HCT116 (cell line): ENCODE results near the gene EPS8L2. TPM values are rescaled to one million over a fixed set of nuclear protein-coding genes. Genes with fewer than 3 reads are reported as not detected.

Source experiments
- ATAC-seq: fragments of 200-7000 bp; cut with Tn5 transposase; 2 replicates; pipeline ENCODE4 v1.9.1; 2020; ENCODE audit warnings: mild to moderate bottlenecking, moderate library complexity
- BruUV-seq: library from RNA; stranded (reverse); fragments of 400-500 nt; replicated peaks from 2 replicates; lab custom pipeline; 2021; lab: Mats Ljungman, UMichigan
- CTCF ChIA-PET: fragments of 300-600 bp; sonication (Branson Sonifier 250); formaldehyde crosslinking; loops from one replicate; lab custom pipeline; 2021; ENCODE audit warnings: antibody characterized with exemption; lab: Charles Lee
- POLR2A ChIA-PET: fragments of 300-600, 350-600 bp; sonication (Branson Sonifier 250); formaldehyde crosslinking; loops from one replicate; lab custom pipeline; 2021; ENCODE audit warnings: antibody characterized with exemption; lab: Charles Lee
- RAD21 ChIA-PET, 2 experiments: fragments of 300-600 bp; sonication (Branson Sonifier 250); formaldehyde crosslinking; loops; one replicate each; lab custom pipeline; 2023; ENCODE audit warnings: low total read pairs in 2 of 2; ENCODE audit not compliant: uncharacterized antibody in 2 of 2, unreplicated experiment in 2 of 2, low non-redundant PET in 1 of 2; lab: Charles Lee
- DNase-seq: peaks from one replicate; pipeline ENCODE4 v3.0.0-alpha.2; 2010; ENCODE audit warnings: low read depth, low spot score
- H2AFZ ChIP-seq: fragments of 200-600 bp; shearing (Covaris generic), sonication (generic); 2 replicates; pipeline ENCODE4 v1.6.1; 2017; ENCODE audit warnings: low read depth, mixed run types, mixed read lengths, antibody characterized with exemption, low read length; ENCODE audit not compliant: poor library complexity, severe bottlenecking
- H3K27ac ChIP-seq: 2 replicates; pipeline ENCODE4 v1.5.1; 2012; ENCODE audit warnings: low read depth, low read length
- H3K27me3 ChIP-seq: fragments of 200-600 bp; sonication (generic); 2 replicates; pipeline ENCODE4 v1.6.1; 2016; ENCODE audit warnings: mixed run types, low read length, mixed read lengths; ENCODE audit not compliant: insufficient read depth
- H3K36me3 ChIP-seq, 2 experiments: fragments of 200-500 bp in 1 of 2; fragments of 200-600 bp in 1 of 2; sonication (Bioruptor generic) in 1 of 2; sonication (generic) in 1 of 2; 2 replicates each; pipeline versions ENCODE4 v1.5.1 to v1.6.1; 2014 to 2016; ENCODE audit warnings: low read length in 2 of 2, inconsistent platforms in 1 of 2, mixed read lengths in 1 of 2, mixed run types in 1 of 2; ENCODE audit not compliant: insufficient read depth in 2 of 2, control insufficient read depth in 1 of 2
- H3K4me1 ChIP-seq, 2 experiments: fragments of 200-600 bp in 1 of 2; sonication (generic) in 1 of 2; 2 replicates each; pipeline versions ENCODE4 v1.5.1 to v1.6.1; 2012 to 2017; ENCODE audit warnings: low read length in 2 of 2, inconsistent platforms in 1 of 2, mild to moderate bottlenecking in 1 of 2, mixed read lengths in 1 of 2, mixed run types in 1 of 2, moderate library complexity in 1 of 2; ENCODE audit not compliant: insufficient read depth in 2 of 2, control insufficient read depth in 1 of 2
- H3K4me2 ChIP-seq: fragments of 200-600 bp; sonication (generic); 2 replicates; pipeline ENCODE4 v1.6.1; 2017; ENCODE audit warnings: mixed run types, low read length, mixed read lengths
- H3K4me3 ChIP-seq, 2 experiments: fragments of 200-600 bp in 1 of 2; sonication (generic) in 1 of 2; replicated peaks in 1 of 2; 2 replicates each; pipeline ENCODE4 v1.5.1; 2011 to 2016; ENCODE audit warnings: low read length in 2 of 2, control low read depth in 1 of 2, low read depth in 1 of 2, mild to moderate bottlenecking in 1 of 2, mixed read lengths in 1 of 2, mixed run types in 1 of 2
- H3K79me2 ChIP-seq: fragments of 200-600 bp; sonication (generic); 2 replicates; pipeline ENCODE4 v1.6.1; 2017; ENCODE audit warnings: mild to moderate bottlenecking, mixed run types, low read length, moderate library complexity, mixed read lengths; ENCODE audit not compliant: insufficient read depth
- H3K9ac ChIP-seq: fragments of 200-600 bp; sonication (generic); 2 replicates; pipeline ENCODE4 v1.6.1; 2016; ENCODE audit warnings: low read length, mixed read lengths
- H3K9me2 ChIP-seq: fragments of 200-600 bp; sonication (generic), shearing (Covaris generic); 2 replicates; pipeline ENCODE4 v1.6.1; 2017; ENCODE audit warnings: mixed run types, mild to moderate bottlenecking, moderate library complexity; ENCODE audit not compliant: insufficient read depth
- H3K9me3 ChIP-seq, 2 experiments: fragments of 200-500 bp in 1 of 2; fragments of 200-600 bp in 1 of 2; sonication (Bioruptor generic) in 1 of 2; sonication (generic) in 1 of 2; 2 replicates each; pipeline ENCODE4 v1.6.1; 2014 to 2017; ENCODE audit warnings: low read length in 2 of 2, mixed read lengths in 2 of 2, inconsistent platforms in 1 of 2, low read depth in 1 of 2, mild to moderate bottlenecking in 1 of 2, mixed run types in 1 of 2, moderate library complexity in 1 of 2; ENCODE audit not compliant: control insufficient read depth in 1 of 2, insufficient read depth in 1 of 2
- H4K20me1 ChIP-seq: fragments of 200-600 bp; sonication (generic), shearing (Covaris generic); 2 replicates; pipeline ENCODE4 v1.6.1; 2017; ENCODE audit warnings: mixed run types, mild to moderate bottlenecking, moderate library complexity; ENCODE audit not compliant: insufficient read depth
- EGR1 ChIP-seq: IDR thresholded peaks from 2 replicates; pipeline ENCODE4 v1.6.1; 2012; ENCODE audit warnings: low read depth
- ELF1 ChIP-seq: IDR thresholded peaks from 2 replicates; pipeline ENCODE4 v1.6.1; 2012; ENCODE audit warnings: low read depth, borderline replicate concordance
- EZH2 ChIP-seq: fragments of 200-600 bp; sonication (generic); IDR thresholded peaks from 2 replicates; pipeline ENCODE4 v1.6.1; 2017; ENCODE audit warnings: antibody characterized with exemption, mixed run types
- EZH2phosphoT487 ChIP-seq: fragments of 200-600 bp; IDR thresholded peaks from 2 replicates; pipeline ENCODE4 v1.6.1; 2018; ENCODE audit warnings: antibody characterized with exemption, borderline replicate concordance
- FOSL1 ChIP-seq: IDR thresholded peaks from 2 replicates; pipeline ENCODE4 v1.6.1; 2012; ENCODE audit warnings: low read depth
- POLR2A ChIP-seq: IDR thresholded peaks from 2 replicates; pipeline ENCODE4 v1.7.0; 2011; ENCODE audit warnings: borderline replicate concordance; ENCODE audit not compliant: insufficient read depth, insufficient read length; ENCODE audit errors: extremely low read depth
- RAD21 ChIP-seq: IDR thresholded peaks from 2 replicates; pipeline ENCODE4 v1.6.1; 2012; ENCODE audit warnings: low read depth, mild to moderate bottlenecking
- SIN3A ChIP-seq: IDR thresholded peaks from 2 replicates; pipeline ENCODE4 v1.6.1; 2012; ENCODE audit warnings: low read depth
- SP1 ChIP-seq: IDR thresholded peaks from 2 replicates; pipeline ENCODE4 v1.6.1; 2012; ENCODE audit warnings: low read depth
- SRF ChIP-seq: IDR thresholded peaks from 2 replicates; pipeline ENCODE4 v1.6.1; 2012; ENCODE audit warnings: low read depth
- TCF7L2 ChIP-seq: IDR thresholded peaks from 2 replicates; pipeline ENCODE4 v1.7.0; 2011; ENCODE audit warnings: borderline replicate concordance, inconsistent platforms; ENCODE audit not compliant: insufficient read depth, insufficient read length; ENCODE audit errors: extremely low read depth
- YY1 ChIP-seq: IDR thresholded peaks from 2 replicates; pipeline ENCODE4 v1.6.1; 2011; ENCODE audit warnings: low read length, low read depth, moderate library complexity, mild to moderate bottlenecking; ENCODE audit not compliant: insufficient replicate concordance; ENCODE audit errors: extremely low read depth
- ZFX ChIP-seq: fragments of 450-650 bp; IDR thresholded peaks from 2 replicates; pipeline ENCODE4 v1.6.1; 2017
- ZNF274 ChIP-seq: fragments of 200-500 bp; sonication (Bioruptor generic); IDR thresholded peaks from 2 replicates; pipeline ENCODE4 v1.6.1; 2014; ENCODE audit warnings: mild to moderate bottlenecking, low read depth, low read length, inconsistent platforms
- intact Hi-C: fragments of 100-400 bp; cut with micrococcal nuclease; formaldehyde crosslinking; loops from 2 replicates; pipeline ENCODE4 v1.10.0; 2022
- total RNA-seq: library from RNA; stranded (reverse); gene quantifications from one replicate; pipeline ENCODE4 v1.2.1, GENCODE V29; 2021; ENCODE audit not compliant: unreplicated experiment
- TF ChIP-seq, protein P1 (sequence below): IDR thresholded peaks from 2 replicates; pipeline ENCODE4 v1.6.1; 2012
- TF ChIP-seq, protein P2 (sequence below): IDR thresholded peaks from 2 replicates; pipeline ENCODE4 v1.6.1; 2012; ENCODE audit warnings: low read depth
- TF ChIP-seq, protein P3 (sequence below): IDR thresholded peaks from 2 replicates; pipeline ENCODE4 v1.6.1; 2012
- TF ChIP-seq, protein P4 (sequence below), 3 experiments: fragments of 200-600 bp in 1 of 3; sonication (generic) in 1 of 3; IDR thresholded peaks in 2 of 3; conservative IDR thresholded peaks in 1 of 3; 2 replicates each; pipeline ENCODE4 v1.5.1; 2012 to 2017; ENCODE audit warnings: low read depth in 2 of 3, low read length in 2 of 3, antibody characterized with exemption in 1 of 3, borderline replicate concordance in 1 of 3, control low read depth in 1 of 3, mild to moderate bottlenecking in 1 of 3, mixed read lengths in 1 of 3, mixed run types in 1 of 3, moderate library complexity in 1 of 3; ENCODE audit not compliant: insufficient read depth in 1 of 3
- TF ChIP-seq, protein P5 (sequence below): IDR thresholded peaks from 2 replicates; pipeline ENCODE4 v1.6.1; 2011; ENCODE audit warnings: mild to moderate bottlenecking, low read length, moderate library complexity; ENCODE audit not compliant: insufficient replicate concordance; ENCODE audit errors: extremely low read depth

EPS8L2 gene
- total RNA-seq, 1 experiment from 2014 or later: 157 TPM

DNA sequence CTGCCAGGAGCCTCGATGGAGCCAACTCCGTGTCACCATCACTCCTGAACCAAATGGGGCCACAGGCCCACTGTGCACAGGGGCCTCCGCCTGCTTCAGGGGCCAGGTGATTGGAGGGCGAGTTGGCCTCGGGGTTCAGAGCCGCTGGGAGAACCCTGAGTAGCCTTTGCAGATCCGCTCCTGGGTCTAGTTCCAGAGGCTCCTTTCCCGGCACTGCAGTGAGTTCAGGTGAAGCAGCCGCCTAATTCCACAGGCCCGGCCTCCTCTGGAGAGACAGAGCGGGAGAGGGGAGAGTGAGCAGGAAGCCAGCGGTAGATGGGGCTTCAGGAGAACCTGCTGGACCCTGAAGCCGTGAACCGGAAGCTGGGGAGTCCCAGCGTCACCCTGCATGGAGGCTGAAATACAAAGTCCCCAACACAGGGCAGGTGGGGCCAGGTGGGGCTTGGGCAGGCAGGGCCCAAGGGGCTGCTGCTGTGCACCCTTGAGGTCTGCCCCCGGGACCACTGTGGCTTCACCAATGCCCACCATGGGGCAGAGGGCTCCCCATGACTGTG lies 46.4 kb upstream of the EPS8L2 start:
- no TSS peak for BruUV-seq
- TF ChIP-seq EZH2: no peak
- no peak for TF ChIP-seq SP1
- TF ChIP-seq ZNF274: no peak
- TF ChIP-seq RAD21: no peak
- no peak for TF ChIP-seq SIN3A
- TF ChIP-seq, protein P1, sequence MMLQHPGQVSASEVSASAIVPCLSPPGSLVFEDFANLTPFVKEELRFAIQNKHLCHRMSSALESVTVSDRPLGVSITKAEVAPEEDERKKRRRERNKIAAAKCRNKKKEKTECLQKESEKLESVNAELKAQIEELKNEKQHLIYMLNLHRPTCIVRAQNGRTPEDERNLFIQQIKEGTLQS: no peak
- no peak for TF ChIP-seq SRF
- TF ChIP-seq YY1: no peak
- no peak for TF ChIP-seq ELF1
- TF ChIP-seq, protein P2, sequence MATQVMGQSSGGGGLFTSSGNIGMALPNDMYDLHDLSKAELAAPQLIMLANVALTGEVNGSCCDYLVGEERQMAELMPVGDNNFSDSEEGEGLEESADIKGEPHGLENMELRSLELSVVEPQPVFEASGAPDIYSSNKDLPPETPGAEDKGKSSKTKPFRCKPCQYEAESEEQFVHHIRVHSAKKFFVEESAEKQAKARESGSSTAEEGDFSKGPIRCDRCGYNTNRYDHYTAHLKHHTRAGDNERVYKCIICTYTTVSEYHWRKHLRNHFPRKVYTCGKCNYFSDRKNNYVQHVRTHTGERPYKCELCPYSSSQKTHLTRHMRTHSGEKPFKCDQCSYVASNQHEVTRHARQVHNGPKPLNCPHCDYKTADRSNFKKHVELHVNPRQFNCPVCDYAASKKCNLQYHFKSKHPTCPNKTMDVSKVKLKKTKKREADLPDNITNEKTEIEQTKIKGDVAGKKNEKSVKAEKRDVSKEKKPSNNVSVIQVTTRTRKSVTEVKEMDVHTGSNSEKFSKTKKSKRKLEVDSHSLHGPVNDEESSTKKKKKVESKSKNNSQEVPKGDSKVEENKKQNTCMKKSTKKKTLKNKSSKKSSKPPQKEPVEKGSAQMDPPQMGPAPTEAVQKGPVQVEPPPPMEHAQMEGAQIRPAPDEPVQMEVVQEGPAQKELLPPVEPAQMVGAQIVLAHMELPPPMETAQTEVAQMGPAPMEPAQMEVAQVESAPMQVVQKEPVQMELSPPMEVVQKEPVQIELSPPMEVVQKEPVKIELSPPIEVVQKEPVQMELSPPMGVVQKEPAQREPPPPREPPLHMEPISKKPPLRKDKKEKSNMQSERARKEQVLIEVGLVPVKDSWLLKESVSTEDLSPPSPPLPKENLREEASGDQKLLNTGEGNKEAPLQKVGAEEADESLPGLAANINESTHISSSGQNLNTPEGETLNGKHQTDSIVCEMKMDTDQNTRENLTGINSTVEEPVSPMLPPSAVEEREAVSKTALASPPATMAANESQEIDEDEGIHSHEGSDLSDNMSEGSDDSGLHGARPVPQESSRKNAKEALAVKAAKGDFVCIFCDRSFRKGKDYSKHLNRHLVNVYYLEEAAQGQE: no peak
- TF ChIP-seq POLR2A: no peak
- no peak for TF ChIP-seq EGR1
- TF ChIP-seq, protein P3, sequence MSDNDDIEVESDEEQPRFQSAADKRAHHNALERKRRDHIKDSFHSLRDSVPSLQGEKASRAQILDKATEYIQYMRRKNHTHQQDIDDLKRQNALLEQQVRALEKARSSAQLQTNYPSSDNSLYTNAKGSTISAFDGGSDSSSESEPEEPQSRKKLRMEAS: no peak
- TF ChIP-seq, protein P4, sequence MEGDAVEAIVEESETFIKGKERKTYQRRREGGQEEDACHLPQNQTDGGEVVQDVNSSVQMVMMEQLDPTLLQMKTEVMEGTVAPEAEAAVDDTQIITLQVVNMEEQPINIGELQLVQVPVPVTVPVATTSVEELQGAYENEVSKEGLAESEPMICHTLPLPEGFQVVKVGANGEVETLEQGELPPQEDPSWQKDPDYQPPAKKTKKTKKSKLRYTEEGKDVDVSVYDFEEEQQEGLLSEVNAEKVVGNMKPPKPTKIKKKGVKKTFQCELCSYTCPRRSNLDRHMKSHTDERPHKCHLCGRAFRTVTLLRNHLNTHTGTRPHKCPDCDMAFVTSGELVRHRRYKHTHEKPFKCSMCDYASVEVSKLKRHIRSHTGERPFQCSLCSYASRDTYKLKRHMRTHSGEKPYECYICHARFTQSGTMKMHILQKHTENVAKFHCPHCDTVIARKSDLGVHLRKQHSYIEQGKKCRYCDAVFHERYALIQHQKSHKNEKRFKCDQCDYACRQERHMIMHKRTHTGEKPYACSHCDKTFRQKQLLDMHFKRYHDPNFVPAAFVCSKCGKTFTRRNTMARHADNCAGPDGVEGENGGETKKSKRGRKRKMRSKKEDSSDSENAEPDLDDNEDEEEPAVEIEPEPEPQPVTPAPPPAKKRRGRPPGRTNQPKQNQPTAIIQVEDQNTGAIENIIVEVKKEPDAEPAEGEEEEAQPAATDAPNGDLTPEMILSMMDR (IDR thresholded peaks at IDR 0.05 in 2 of 3, conservative IDR thresholded peaks at IDR 0.05 in 1 of 3; ENCODE audit: borderline replicate concordance in 1 of 3, insufficient read depth in 1 of 3, low read depth in 2 of 3, low read length in 2 of 3): no peak
- no peak for TF ChIP-seq FOSL1
- no peak for TF ChIP-seq EZH2phosphoT487
- no peak for TF ChIP-seq ZFX
- TF ChIP-seq TCF7L2: no peak
- TF ChIP-seq, protein P5, sequence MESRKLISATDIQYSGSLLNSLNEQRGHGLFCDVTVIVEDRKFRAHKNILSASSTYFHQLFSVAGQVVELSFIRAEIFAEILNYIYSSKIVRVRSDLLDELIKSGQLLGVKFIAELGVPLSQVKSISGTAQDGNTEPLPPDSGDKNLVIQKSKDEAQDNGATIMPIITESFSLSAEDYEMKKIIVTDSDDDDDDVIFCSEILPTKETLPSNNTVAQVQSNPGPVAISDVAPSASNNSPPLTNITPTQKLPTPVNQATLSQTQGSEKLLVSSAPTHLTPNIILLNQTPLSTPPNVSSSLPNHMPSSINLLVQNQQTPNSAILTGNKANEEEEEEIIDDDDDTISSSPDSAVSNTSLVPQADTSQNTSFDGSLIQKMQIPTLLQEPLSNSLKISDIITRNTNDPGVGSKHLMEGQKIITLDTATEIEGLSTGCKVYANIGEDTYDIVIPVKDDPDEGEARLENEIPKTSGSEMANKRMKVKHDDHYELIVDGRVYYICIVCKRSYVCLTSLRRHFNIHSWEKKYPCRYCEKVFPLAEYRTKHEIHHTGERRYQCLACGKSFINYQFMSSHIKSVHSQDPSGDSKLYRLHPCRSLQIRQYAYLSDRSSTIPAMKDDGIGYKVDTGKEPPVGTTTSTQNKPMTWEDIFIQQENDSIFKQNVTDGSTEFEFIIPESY: no peak
- ATAC-seq: no peak
- H3K9me2 ChIP-seq: no peaks in the 10 kb centered on the region
- POLR2A ChIA-PET: interaction anchor here (0.6 kb wide), 1 partner anchor 558 kb away, joined by 3 read pairs; no protein-coding TSS in a partner anchor
- H3K9ac ChIP-seq: no peak overlapping the region
- H3K36me3 ChIP-seq: peaks cover 0 to 2% of the 10 kb centered on the region in 2 experiments; a peak in 1 of 4 replicates
- no peak overlapping the region for H3K4me3 ChIP-seq
- no peaks in the 10 kb centered on the region for H3K9me3 ChIP-seq
- H3K79me2 ChIP-seq: peaks cover 3% of the 10 kb centered on the region; the same call in 1 of the 2 replicates
- intact Hi-C loops: no loop called here
- RAD21 ChIA-PET: no interaction called here
- H3K27me3 ChIP-seq: no peaks in the 10 kb centered on the region
- no peak overlapping the region for H3K4me2 ChIP-seq
- no peak overlapping the region for H3K27ac ChIP-seq
- CTCF ChIA-PET: no interaction called here
- no peak for DNase-seq
- no peaks in the 10 kb centered on the region for H3K4me1 ChIP-seq
- no peaks in the 10 kb centered on the region for H4K20me1 ChIP-seq
- no peak overlapping the region for H2AFZ ChIP-seq
